ENCODE results near the gene NOM1.

DNA sequence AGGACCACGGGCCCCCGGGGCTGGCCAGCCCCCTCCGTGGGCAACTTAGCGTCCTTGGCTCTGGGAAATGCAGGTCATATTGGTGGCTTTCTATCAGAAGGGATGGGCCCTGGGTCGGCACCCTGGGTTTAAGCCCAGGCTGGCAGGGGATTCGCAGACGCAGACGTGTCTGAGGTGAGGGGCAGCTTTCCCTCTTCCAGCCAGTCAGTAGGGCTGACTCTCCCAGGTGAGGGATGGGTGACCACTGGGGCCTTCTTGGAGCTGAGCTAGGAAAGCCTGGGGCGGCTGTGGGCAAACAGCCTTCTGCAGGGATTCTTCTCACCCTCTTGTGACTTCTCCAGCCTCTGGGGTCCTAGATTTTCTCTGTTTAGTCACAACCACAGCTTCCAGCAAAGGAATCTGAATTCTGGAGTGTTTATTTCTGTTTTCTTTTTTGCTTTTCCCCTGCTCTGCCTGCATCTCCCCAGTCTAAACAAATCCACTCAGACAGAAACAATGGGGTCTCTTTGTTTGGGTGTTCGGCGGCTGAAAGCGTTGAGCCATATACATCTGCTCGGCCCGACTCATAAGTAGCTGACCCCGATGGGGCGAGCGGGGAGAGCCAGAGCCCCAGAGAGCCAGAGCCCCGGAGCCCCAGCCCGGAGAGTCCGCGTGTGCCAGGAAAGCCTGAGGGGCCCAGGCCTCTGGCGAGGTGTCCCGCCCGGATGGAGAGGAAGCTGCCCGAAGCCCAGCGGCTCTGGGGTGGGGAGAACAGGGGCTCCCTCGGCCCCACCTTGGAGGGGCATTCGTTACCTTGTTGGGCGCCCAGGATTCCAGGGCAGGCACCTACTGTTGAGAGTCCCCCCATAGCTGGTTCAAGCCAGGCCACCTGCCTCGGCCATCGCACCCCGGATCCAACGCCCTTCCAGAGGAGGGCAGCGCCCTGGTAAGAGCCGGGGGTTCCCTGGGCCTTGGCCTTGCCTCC lies 59.0 kb downstream of the NOM1 start:
- TF ChIP-seq YY1 (IDR thresholded peaks at IDR 0.05; ENCODE audit: extremely low read depth, insufficient replicate concordance, low read depth, low read length) = no peak
- no peak for TF ChIP-seq ZBTB33 (IDR thresholded peaks at IDR 0.05; ENCODE audit: extremely low read depth, insufficient replicate concordance, low read length)
- TF ChIP-seq, protein P1, sequence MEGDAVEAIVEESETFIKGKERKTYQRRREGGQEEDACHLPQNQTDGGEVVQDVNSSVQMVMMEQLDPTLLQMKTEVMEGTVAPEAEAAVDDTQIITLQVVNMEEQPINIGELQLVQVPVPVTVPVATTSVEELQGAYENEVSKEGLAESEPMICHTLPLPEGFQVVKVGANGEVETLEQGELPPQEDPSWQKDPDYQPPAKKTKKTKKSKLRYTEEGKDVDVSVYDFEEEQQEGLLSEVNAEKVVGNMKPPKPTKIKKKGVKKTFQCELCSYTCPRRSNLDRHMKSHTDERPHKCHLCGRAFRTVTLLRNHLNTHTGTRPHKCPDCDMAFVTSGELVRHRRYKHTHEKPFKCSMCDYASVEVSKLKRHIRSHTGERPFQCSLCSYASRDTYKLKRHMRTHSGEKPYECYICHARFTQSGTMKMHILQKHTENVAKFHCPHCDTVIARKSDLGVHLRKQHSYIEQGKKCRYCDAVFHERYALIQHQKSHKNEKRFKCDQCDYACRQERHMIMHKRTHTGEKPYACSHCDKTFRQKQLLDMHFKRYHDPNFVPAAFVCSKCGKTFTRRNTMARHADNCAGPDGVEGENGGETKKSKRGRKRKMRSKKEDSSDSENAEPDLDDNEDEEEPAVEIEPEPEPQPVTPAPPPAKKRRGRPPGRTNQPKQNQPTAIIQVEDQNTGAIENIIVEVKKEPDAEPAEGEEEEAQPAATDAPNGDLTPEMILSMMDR (IDR thresholded peaks at IDR 0.05 in 2 of 3, conservative IDR thresholded peaks at IDR 0.05 in 1 of 3; ENCODE audit: borderline replicate concordance in 1 of 3, insufficient read depth in 1 of 3, low read depth in 2 of 3, low read length in 2 of 3) = no peak
- no peak for TF ChIP-seq POLR2A (IDR thresholded peaks at IDR 0.05; ENCODE audit: borderline replicate concordance, extremely low read depth, insufficient read depth, insufficient read length)
- no peak for TF ChIP-seq JUND (IDR thresholded peaks at IDR 0.05)
- TF ChIP-seq SP1 (IDR thresholded peaks at IDR 0.05; ENCODE audit: low read depth) = no peak
- no peak for TF ChIP-seq EZH2 (IDR thresholded peaks at IDR 0.05)
- TF ChIP-seq POLR2AphosphoS5 (IDR thresholded peaks at IDR 0.05; ENCODE audit: low read depth, low read length) = no peak
- TF ChIP-seq RAD21 (IDR thresholded peaks at IDR 0.05; ENCODE audit: low read depth) = no peak
- TF ChIP-seq, protein P2, sequence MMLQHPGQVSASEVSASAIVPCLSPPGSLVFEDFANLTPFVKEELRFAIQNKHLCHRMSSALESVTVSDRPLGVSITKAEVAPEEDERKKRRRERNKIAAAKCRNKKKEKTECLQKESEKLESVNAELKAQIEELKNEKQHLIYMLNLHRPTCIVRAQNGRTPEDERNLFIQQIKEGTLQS (IDR thresholded peaks at IDR 0.05) = no peak
- no peak for TF ChIP-seq TCF7L2 (IDR thresholded peaks at IDR 0.05; ENCODE audit: borderline replicate concordance, extremely low read depth, insufficient read depth, insufficient read length)
- no peak for TF ChIP-seq EGR1 (IDR thresholded peaks at IDR 0.05; ENCODE audit: low read depth)

Measured in HCT116 (cell line).